Peyer's patch (tissue), 4 donors: ENCODE results near the gene CSNK1A1L. TPM values are rescaled to one million over a fixed set of nuclear protein-coding genes. Genes with fewer than 3 reads are reported as not detected.

Experiments used
- DNase-seq, 3 donors: peaks; one replicate each; pipeline ENCODE4 v3.0.0-alpha.2; 2017 to 2019
- H3K27ac ChIP-seq, 4 donors: fragments of 200-600 bp; sonication (generic); one replicate each; pipeline ENCODE4 v1.5.1; 2016 to 2019
- H3K27me3 ChIP-seq, 2 donors: fragments of 200-600 bp; sonication (generic); one replicate each; pipeline ENCODE4 v1.5.1; 2019
- H3K36me3 ChIP-seq, 3 donors: fragments of 200-600 bp; sonication (generic); one replicate each; pipeline ENCODE4 v1.5.1; 2016 to 2019
- H3K4me1 ChIP-seq, 4 donors: fragments of 200-600 bp; sonication (generic); one replicate each; pipeline ENCODE4 v1.5.1; 2016 to 2019
- H3K4me3 ChIP-seq, 4 donors: fragments of 200-600 bp; sonication (generic); 1 replicate in 3 of 4; 2 replicates in 1 of 4; pipeline ENCODE4 v1.5.1; 2016 to 2019; ENCODE audit warnings: mild to moderate bottlenecking in 1 of 4
- H3K9me3 ChIP-seq, 4 donors: fragments of 200-600 bp; sonication (generic); one replicate each; pipeline ENCODE4 v1.5.1; 2016 to 2019; ENCODE audit warnings: mild to moderate bottlenecking in 1 of 4
- CTCF ChIP-seq, 6 experiments: fragments of 450-650 bp in 4 of 6; fragments of 200-600 bp in 2 of 6; sonication (generic) in 1 of 6; IDR thresholded peaks; one replicate each; pipeline ENCODE4 v1.5.1; 2017 to 2019; ENCODE audit warnings: antibody characterized with exemption in 6 of 6, mild to moderate bottlenecking in 3 of 6, moderate library complexity in 1 of 6
- POLR2A ChIP-seq, 2 donors: fragments of 450-650 bp; IDR thresholded peaks; one replicate each; pipeline ENCODE4 v1.5.1; 2017; ENCODE audit warnings: antibody characterized with exemption in 2 of 2, mild to moderate bottlenecking in 2 of 2, moderate library complexity in 2 of 2
- total RNA-seq, 4 donors: library from RNA; depleted of rRNA; stranded (reverse); fragments of >200 nt; gene quantifications; one replicate each; pipeline ENCODE4 v1.1.0, GENCODE V29; 2016

Gene CSNK1A1L
- total RNA-seq, 4 donors from 2014 or later, result not detected

- DNase-seq, result no peak
- TF ChIP-seq CTCF (IDR thresholded peaks at IDR 0.05), result no peak
- no peak for TF ChIP-seq POLR2A (IDR thresholded peaks at IDR 0.05)
- no peaks in the 10 kb centered on the region for H3K9me3 ChIP-seq
- no peak overlapping the region for H3K27ac ChIP-seq
- H3K4me1 ChIP-seq, result no peaks in the 10 kb centered on the region
- no peaks in the 10 kb centered on the region for H3K36me3 ChIP-seq
- no peak overlapping the region for H3K4me3 ChIP-seq
- H3K27me3 ChIP-seq, result no peaks in the 10 kb centered on the region
Measured at GRCh38 chr13:37123337-37123736, 17.9 kb upstream of the CSNK1A1L start.

GRCh38 chr13:37118016-37118415, 12.6 kb upstream of the CSNK1A1L start:
- no peak for TF ChIP-seq CTCF (IDR thresholded peaks at IDR 0.05)
- no peak for TF ChIP-seq POLR2A (IDR thresholded peaks at IDR 0.05)
- Histone ChIP-seq H3K36me3 (no peaks in the 10 kb centered on the region), H3K9me3 (no peaks in the 10 kb centered on the region), H3K4me1 (no peaks in the 10 kb centered on the region), H3K27me3 (no peaks in the 10 kb centered on the region), H3K27ac (no peak overlapping the region), H3K4me3 (no peak overlapping the region)
- no peak for DNase-seq

DNA sequence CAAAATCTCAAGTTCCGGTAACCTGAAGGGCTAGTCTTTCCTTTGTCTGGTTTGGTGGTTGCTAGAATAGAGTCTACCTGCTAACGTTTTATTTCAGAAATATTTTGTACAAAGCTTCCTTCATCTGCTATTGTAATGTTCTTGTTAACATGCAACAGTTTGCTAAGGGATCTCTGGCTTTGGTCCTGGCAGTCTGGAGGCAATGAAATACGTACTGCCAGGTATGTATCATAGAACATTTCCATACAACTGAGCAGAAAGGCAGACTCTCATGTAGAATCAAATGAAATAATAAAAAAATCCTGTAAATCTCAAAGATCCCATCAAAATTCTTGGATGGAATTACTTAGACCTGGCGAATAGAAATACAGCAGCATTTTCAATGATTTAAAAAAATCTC, 8.8 kb upstream of the CSNK1A1L start:
- H3K36me3 ChIP-seq, result no peaks in the 10 kb centered on the region
- H3K27ac ChIP-seq, result no peak overlapping the region
- no peaks in the 10 kb centered on the region for H3K4me1 ChIP-seq
- no peak overlapping the region for H3K4me3 ChIP-seq
- H3K27me3 ChIP-seq, result no peaks in the 10 kb centered on the region
- no peak for TF ChIP-seq CTCF (IDR thresholded peaks at IDR 0.05)
- no peak for TF ChIP-seq POLR2A (IDR thresholded peaks at IDR 0.05)
- no peaks in the 10 kb centered on the region for H3K9me3 ChIP-seq
- no peak for DNase-seq

GRCh38 chr13:37113534-37113933, 8.1 kb upstream of the CSNK1A1L start:
- no peaks in the 10 kb centered on the region for H3K4me1 ChIP-seq

DNA sequence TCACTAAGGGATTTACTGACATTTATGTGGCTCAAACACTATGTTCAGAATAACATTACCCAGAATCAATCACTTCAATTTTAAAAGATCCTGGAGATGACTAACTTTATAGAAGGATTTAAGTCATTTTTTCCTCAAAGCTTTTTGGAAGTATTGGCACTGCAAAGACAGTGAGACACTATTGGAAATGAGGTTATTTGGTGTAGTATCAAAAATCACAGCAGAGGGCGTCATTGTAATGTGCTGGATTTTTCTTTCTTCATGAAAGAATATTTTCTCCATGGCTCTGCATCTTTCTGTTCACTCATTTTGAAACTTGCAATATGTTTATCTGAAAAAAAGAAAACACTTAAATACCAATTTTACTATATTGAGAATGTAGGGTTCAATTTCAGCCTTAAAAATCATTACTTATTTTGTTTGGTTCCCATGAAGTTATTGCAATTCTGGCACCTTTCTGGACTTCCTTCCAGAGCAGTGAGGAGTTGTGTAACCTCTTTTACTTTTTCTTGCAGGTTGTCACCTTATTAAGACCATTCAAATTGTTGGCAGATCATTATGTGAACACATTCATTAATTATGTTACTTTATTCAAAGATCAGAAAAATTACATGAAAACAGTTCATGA, 3.7 kb upstream of the CSNK1A1L start:
- DNase-seq, result no peak
- no peaks in the 10 kb centered on the region for H3K4me1 ChIP-seq
- no peaks in the 10 kb centered on the region for H3K36me3 ChIP-seq
- no peak for TF ChIP-seq POLR2A (IDR thresholded peaks at IDR 0.05)
- peak in 5 of 6 experiments; percentile 2 to 36 (median 25) for TF ChIP-seq CTCF (IDR thresholded peaks at IDR 0.05)
- H3K4me3 ChIP-seq, result no peak overlapping the region
- no peaks in the 10 kb centered on the region for H3K9me3 ChIP-seq
- H3K27ac ChIP-seq, result no peak overlapping the region
- no peaks in the 10 kb centered on the region for H3K27me3 ChIP-seq

More at GRCh38 chr13:37113534-37113933, 8.1 kb upstream of the CSNK1A1L start:
- H3K4me3 ChIP-seq, result no peak overlapping the region
- no peaks in the 10 kb centered on the region for H3K9me3 ChIP-seq
- H3K27me3 ChIP-seq, result no peaks in the 10 kb centered on the region
- DNase-seq, result no peak
- H3K36me3 ChIP-seq, result no peaks in the 10 kb centered on the region
- H3K27ac ChIP-seq, result no peak overlapping the region
- TF ChIP-seq CTCF (IDR thresholded peaks at IDR 0.05) (no peak), POLR2A (IDR thresholded peaks at IDR 0.05) (no peak)

DNA sequence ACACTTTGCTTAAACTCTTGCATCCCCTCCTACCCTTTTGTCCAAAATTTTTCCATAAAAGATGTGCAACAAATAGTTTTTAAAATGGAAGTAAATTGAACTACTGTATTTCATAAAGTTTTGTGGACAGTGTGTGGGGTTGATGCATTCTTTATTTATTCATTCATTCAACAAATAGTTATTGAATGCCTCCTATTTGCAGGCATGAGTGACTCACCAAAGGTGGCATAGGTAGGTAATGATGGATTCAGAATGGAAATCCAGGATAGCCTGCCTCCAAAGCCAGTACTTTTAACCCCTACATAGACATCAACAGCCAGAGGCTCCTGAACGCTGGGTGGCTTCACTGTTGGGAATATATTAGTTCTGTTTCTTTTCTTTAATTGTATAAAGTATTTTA, 2.4 kb upstream of the CSNK1A1L start:
- H3K27me3 ChIP-seq, result no peaks in the 10 kb centered on the region
- no peak for DNase-seq
- TF ChIP-seq CTCF (IDR thresholded peaks at IDR 0.05) (no peak), POLR2A (IDR thresholded peaks at IDR 0.05) (no peak)
- H3K4me1 ChIP-seq, result no peaks in the 10 kb centered on the region
- no peaks in the 10 kb centered on the region for H3K36me3 ChIP-seq
- no peak overlapping the region for H3K27ac ChIP-seq
- no peak overlapping the region for H3K4me3 ChIP-seq
- H3K9me3 ChIP-seq, result no peaks in the 10 kb centered on the region
